Fibroblast of skin of right quadriceps (primary cell): Measurements from ENCODE around the gene CBX8.

Source experiments
- DNase-seq: peaks from one replicate; pipeline ENCODE4 v3.0.0-alpha.2; 2013

CBX8 gene

DNA sequence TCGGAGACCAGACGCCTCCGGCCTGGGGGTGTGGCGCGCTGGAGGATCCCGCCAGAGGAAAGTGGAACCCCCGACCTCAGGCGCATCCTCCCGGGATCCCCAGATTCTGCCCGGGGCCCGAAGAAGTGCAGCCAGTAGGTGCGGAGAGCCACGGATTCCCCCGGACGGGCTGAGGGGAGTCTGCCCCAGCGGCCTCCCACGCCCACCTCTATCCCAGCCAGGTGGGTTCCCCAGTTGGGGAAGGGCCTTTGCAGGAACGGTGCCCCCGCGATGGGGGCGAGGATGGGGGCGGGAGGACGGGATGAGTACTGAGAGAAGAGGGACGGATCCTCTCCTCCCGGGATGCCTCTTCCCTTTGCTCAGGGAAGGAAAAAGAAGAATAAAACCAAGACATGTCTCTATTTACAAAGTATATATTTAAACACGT is 5.1 kb downstream of the CBX8 start:
- DNase-seq = no peak

DNA sequence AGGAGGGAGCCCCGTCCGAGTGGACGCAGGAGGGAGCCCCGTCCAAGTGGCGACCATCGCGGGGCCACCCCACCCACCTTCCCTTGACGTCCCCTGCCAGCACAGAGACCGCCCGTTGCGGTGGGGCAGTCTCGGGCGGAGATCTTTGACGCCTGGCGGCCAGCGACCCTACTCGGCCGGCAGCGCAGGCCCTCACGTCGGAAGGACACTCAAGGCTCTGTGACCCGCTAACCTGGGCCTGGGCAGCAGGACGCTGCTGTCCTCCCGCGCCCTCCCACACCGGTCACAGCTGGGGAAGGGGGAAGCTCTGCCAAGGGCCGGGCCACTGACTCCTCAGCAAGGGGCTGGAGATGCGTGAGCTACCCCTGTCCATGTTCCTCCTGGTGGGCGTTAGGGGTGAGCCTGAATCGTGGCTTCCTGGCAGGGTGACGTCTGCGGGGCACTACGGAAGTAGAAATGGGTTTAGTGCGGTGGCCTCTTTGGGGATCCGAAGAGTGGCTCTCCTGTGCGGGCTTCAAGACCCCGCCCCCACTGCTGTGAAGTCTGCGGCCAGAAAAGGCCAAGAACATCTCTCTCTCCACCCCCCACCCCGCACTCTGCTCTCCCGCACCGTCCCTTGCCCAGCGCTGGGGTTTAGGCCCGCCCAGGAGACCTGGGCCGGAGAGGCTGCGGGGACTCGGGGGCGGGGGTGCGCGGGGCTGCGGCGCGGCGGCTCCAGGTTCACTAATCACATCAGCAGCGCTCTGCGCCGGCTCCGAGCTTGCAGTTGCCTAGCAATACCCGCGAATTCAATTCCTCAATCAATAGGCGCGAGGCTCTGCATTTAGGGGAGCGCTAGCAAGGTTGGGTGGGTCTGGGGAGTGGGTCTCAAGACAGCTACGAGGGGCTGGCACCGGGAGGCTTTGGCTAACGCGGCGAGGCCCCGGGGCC is 5.8 kb downstream of the CBX8 start:
- no peak for DNase-seq

DNA sequence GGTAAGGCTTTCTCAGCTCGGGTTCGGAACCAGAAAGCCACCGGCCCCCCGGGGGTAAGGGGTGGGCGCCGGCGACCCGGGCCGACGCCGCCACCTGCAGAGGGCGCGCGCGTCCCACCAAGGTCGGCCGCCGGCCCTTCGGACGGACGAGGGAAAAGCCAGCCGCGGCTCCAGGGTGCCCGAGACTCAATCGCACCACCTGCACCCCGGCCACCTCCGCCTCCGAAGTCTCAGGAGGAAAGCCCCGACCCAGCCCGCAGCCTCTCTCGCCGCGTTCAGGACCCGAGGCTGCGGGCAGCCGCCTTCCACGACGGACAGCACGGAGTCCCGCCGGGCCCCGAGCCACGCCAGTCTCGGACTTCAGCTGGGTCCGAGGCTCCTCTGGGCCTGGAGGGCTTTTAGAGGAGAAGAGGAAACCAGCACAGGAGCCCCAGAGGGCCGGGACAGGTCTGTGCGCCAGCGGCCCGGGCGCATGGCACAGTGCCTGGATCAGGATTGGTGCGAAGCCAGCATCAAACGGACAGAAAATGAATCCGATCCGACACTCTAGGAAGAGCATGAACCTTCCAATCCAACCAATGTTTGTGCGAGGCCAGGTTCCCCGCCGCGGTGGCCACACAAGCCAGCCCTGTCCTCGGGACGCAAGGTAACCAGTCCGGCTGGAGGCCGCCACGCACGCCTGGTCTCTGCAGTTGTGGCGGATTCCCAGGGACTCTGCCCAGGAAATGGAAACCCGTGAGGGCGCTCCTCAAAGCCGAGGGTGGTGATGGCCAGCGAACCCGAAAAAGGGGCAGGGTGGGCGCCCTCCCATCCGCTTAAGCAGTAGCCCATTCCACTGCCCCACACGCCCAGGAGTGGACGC is 6.7 kb downstream of the CBX8 start:
- no peak for DNase-seq

DNA sequence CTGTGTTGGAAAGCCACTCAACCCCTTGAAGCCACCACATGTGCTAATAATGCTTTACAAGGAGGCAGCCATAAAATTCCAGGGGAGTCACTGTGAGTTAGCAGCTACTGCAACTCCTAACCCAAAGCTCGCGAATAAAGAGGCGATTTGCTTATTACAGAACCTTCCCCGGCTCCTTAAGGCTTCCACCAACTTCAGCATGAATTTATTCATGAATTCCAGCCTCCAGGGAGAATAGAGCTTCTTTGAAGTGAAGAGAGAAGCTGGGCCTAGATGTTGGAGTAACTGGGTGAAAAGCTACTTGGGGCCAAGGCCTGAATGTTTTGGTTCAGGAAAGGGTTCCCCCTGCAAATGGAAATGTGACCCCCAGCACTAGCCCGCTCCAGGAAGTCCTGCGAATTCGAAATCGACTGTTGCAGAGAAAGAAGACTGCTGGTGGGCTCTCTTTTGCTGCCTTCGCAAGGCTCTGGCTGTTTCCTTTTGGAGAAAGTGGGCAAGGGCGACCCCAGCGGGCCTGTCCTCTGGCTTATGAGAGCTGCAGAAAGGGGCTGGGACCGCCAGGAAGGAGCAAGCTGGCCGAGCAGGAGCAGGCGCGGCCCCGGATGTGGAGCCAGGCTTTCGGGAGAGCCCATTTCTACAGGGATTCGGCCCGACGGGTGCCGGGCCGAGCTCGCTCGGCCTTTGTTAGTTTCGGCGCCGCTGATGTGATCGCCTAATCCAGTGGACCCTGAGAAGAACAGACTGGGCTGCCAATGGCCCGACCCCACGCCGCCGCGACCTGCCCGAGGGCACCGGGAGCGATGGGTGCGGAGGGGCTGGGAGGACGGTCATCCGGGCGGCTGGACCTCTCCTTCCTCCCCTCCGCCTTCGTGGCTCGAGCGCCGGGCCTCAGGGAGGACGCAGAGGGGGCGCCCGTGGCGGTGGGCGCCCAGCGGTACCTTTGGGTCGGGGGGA is 7.6 kb downstream of the CBX8 start:
- DNase-seq = no peak

DNA sequence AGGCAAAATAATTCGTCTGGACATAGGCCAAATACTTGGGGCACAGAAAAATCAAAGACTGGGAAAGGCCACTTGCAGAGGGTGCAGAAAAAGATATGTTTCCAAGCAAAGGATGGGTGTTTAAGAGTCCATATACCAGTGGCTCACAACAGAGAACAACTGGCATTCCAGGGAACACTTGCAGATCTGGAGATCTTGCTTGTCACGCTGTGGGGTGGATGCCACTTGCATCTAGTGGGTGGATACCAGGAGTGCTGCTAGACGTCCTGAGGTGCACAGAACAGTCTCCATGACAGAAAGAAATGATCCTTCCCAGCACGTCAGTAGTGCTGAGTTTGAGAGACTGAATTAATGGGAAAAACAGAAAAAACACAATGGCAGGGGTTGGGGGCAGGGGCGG is 8.4 kb downstream of the CBX8 start:
- no peak for DNase-seq

DNA sequence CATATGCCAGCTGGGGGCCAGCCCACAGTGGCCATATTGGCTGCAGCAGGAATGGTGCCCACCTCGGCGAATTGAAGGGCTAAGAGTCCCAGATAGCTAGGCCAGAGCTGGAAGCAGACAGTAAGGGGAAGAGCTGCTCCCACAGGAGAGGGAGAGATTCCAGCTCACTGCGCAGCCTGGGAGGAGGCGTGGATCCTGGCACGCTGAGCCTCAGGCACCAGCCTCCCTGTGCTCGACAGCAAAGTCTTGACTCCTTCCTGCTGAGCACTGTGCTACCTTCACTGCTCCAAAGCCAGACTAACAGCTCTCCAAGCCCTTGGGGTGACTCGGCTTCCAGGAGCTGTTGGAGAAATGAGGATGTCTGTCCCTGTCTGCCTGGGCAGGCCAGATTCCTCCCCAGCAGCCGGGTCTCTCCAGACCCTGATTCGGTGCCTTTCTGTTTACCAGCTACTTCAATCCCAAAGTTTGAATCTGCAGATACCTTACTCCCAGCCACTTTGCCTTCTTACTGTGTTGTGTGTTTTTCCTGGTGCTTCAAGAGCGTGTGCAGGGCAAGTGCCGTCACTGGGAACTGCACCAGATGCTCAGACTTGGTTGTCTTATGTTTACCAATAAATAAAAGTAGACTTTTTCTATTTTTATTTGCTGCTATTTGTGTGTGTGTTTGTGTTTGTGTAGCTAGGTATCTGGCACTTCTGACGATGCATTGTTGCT is 9.8 kb downstream of the CBX8 start:
- DNase-seq = no peak

DNA sequence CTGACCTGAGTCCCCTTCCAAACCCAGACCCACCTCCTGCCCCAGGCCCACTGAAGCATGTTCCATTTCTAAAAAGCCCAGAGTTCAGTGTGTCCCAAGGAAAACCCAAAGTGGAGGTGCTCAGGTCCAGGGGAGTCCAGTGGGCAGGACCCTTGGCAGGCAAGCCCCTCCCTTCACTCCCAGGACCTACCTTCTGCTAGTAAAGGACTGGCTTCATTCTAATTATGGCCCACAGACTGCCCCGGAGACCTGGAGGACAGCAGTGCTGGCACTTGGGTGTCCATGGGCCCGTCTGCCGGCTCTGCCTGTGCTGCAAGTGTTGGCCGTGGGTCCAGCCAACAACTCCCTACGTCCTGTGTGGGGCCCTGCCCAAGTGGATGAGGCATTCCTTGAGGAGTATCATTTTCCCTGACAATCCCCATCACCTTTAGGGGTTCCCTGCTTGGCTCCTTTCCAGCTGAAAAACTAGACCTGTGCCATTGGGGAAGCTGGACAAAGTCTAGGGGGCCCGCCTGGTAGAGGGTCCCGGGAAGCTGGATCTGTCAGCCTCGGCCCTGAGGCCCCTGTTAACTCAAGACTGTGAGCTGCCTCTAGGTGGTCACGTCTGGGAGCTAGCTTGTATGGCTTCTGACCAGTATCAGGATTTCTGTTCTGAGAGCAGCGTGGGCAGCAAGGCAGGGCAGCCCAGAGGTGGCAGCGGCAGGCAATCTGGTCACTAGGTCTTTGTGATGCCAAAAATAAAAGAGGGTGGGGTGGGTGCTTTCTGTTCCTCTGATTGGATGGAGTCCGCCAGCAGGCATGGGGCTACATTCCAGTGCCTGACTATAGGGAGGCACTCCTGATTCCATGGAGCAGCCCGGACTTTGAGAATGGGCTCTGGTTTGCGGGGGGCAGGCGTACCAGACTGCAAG is 10.7 kb downstream of the CBX8 start:
- DNase-seq = no peak

DNA sequence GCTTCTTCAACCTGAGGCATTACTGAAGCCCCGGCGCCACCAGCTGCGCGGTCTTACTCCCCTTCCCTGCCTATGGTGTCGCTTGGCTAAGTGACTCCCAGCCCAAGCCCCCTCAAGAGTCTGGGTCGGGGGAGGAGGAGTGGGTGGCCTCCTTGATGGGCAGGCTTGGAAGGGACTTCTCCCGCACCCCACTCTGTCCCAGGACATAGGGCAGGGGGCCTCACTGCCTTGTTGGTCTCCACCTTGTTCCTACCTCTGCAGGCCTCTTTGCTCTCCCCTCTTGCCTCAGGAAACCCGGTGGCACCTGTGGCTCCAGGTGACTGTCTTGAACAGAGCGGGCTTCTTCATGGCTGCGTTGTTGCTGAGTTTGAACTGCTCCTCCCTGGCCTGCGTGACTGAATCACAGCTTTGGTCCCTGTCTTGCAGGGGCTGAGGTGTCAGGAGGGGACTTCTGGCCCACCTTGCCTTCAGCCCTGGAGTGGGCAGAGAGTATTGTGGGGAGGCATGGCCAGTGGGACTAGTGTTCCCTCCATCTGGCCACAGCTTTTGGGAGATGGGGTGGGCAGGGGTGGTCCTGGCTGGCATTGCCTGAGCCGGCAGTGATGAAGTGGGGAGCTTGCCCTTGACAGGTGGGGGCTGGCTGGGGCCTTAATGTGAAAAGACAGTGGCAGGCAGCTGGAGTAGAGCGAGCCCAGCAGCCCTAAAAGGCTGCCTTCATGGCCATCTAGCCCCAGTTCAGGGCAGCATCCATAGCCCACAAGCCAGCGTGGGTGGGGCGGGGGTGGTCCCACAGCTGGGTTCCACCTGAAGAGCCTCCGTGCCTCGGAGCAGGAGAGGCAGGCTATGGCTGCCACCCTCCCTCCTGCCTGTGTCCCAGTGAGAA is 11.6 kb downstream of the CBX8 start:
- DNase-seq = no peak

DNA sequence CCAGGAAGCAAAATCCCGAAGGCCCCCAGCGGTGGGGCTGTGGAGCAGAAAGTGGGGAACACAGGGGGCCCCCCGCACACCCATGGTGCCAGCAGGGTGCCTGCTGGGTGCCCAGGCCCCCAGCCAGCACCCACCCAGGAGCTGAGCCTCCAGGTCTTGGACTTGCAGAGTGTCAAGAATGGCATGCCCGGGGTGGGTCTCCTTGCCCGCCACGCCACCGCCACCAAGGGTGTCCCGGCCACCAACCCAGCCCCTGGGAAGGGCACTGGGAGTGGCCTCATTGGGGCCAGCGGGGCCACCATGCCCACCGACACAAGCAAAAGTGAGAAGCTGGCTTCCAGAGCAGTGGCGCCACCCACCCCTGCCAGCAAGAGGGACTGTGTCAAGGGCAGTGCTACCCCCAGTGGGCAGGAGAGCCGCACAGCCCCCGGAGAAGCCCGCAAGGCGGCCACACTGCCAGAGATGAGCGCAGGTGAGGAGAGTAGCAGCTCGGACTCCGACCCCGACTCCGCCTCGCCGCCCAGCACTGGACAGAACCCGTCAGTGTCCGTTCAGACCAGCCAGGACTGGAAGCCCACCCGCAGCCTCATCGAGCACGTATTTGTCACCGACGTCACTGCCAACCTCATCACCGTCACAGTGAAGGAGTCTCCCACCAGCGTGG is 12.4 kb downstream of the CBX8 start:
- DNase-seq = no peak

DNA sequence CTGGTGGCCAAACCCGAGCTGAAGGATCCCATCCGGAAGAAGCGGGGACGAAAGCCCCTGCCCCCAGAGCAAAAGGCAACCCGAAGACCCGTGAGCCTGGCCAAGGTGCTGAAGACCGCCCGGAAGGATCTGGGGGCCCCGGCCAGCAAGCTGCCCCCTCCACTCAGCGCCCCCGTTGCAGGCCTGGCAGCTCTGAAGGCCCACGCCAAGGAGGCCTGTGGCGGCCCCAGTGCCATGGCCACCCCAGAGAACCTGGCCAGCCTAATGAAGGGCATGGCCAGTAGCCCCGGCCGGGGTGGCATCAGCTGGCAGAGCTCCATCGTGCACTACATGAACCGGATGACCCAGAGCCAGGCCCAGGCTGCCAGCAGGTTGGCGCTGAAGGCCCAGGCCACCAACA is 13.0 kb downstream of the CBX8 start:
- no peak for DNase-seq

DNA sequence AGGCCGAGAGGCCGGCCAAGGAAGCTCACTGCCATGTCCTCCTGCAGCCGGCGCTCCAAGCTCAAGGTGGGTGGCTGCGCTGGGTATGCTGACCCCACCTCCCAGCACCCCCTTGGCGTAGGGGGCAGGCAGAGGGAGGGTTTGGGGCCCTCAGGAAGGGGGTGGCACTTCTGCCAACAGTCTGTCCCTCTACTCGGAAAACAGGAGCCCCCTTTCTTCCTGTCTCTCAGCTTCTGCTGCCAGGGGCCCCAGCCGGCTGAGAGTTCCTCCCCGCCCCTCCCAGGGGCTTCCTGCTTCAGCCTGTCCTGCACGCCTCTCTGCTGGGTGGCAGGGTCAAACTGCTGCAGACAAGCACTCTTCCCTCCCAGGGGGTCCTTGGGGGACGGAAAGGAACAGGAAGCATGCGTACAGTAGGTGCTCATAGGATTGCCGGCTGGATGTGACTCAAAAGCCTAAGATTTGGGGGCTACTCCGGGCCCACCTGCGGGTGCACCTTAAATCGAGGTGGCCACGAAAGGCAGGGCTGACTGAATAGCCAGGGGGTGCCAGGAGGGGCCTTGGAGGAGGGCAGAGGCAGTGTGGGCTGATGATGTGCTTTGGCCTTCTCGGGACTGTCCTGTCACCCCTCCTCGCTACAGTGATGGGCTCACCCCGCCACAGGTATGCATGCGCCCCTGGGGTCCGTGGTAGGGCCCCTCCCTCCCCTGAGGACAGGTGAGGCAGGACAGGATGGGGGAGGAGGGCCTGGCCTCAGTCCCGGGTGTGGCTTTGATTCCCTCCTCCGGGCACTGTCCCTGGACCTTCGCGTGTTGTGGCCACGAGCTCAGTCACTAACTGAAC is 14.9 kb downstream of the CBX8 start:
- DNase-seq = no peak

DNA sequence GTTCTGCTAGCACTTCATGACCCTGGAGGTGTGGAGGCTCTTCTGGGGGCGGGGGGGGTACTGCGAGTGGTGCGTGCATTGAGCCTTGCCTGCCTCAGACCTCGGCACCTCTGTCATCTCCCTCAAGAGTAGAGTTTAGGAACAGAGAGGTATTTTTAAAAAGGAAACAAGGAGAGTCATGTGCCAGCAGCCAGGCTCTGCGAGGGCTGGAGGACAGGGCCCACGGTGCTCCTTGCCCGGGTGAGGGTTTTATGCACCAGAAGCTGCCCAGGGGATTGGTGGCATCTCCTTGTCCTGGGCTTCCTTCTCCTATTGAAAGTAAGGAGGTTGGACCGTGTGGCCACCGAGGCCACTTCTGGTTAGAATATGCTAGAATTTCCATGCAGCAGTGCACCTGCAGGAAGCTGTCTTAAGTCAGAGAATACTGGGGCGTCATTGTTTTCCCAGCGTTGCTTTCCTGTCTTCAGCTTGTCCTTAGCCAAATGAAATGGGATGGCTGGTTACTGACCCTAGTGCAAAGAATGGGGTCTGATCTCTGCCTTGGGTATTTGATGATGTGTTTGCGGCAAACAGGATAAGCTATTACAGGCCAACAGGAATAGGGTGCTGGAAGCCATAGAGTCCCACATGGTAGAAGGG is 15.7 kb downstream of the CBX8 start:
- DNase-seq = no peak

DNA sequence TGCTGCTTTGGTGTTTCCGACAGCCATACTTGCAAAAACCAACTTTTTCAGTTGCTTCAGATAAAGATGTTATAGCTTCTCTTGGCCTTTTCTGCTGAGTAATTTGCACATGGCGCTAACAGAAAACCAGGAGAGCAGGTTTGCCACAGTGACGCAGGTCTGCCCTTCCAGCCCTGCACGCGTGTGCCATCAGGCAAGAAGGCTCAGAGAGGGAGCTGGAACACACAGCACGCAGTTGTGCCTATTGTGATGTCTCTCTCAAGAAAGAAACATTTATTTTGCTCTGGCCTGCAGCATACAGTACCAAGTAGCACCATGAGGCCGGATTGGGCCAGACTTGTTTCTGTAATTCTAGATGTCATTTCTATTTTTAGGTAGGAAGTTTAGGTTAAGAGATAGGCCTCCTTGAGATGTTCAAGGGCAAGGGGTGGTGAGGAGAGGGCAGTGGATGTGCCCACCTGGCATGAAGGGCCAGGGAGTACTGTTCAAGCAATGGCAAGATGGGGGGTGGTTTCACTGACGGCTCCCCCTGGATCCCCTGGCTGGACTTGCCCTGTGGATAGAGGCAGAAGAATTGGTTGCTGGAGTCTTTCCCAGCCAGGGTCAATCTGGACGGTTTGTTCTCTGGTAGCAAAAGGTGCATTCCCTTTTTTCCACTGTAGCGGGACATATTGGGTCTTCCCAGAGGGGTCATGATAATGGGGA is 17.1 kb downstream of the CBX8 start:
- no peak for DNase-seq

DNA sequence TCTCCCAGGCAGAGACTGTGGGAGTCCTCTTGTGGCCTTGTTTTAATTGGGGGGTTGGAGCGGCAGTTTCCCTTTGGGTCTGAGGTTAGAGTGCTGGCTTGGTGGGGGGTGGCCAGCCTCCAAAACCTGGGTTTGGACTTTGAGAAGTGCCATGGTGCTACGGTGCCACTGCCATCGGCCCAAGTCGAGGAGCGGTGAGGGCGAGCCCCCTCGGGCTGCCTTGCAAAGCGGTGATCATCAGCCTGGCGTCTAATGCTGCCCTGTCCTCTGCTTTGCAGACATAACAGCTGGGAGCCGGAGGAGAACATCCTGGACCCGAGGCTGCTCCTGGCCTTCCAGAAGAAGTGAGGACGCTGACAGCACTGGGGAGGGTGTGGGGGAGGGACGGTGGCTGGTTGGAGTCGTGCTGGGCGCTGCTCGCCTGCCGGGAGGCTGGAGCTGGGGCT is 17.8 kb downstream of the CBX8 start:
- no peak for DNase-seq

DNA sequence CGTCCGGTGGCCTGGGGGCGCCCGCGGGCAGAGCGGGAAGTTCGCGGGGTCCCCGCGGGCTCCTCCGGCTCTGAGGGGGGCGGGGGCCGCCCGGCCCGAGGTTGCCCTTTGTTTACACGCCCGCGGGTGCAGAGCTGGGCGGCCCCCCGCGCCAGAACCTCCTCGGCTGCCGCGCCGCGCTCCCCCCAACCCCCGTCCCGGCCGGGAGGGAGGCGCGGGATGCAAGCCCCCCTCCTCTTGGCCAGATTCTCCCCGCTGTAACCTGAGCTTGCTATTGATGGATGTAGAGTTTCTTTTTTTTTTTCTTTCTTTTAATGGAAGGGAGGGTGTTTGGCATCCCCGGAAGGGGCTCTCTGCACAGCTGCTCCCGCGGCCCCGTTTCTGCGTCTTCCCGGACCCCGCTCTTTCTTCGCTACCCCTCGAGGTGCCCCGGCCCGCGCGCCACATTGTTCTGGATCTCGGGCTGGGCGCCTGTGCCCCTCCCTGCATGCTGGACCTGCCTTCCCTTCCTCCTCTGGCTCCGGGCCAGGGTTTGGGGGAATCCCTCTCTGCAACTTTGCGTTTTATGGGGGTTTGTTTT is 18.3 kb downstream of the CBX8 start:
- DNase-seq = no peak

DNA sequence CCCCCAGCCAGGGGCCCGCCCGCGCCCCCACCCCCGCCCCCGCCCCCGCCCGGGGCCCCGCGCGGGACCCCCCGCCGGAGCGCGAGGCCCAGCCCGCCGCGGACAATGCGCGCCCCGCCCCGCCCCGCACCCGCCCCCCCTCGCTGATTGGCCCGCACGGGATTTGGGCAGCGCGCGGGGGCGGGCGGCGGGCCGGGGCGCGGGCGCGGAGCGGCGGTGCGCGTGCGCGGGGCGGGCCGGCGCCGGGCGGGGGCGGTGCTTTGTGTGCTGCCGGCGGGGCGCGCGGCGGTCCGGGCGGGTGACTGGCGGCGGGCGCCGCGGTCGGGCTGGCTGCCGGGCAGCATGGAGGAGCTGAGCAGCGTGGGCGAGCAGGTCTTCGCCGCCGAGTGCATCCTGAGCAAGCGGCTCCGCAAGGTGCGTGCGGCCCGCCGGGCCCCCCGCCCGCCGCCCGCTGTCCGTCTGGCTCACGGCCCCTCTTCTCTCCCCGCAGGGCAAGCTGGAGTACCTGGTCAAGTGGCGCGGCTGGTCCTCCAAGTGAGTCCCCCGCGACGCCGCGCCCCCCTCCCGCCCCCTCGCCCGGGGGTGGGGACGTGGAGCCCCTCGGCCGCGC is 18.9 kb downstream of the CBX8 start, which contains the start of gene CBX2:
Gene CBX2, plus strand, starts transcription at position 255 of the 610 bp plus-strand sequence. Its CDS starts 88 bp downstream, at position 343.
- peak; percentile 74 for DNase-seq
